Endodermal cell (in vitro differentiated cells): ENCODE measurements around the gene FASTKD3. TPM values are rescaled to one million over a fixed set of nuclear protein-coding genes. Genes with fewer than 3 reads are reported as not detected.

ENCODE experiments used
- DNase-seq: peaks from one replicate; pipeline ENCODE4 v3.0.0-alpha.2; 2017
- H3K27ac ChIP-seq: 2 replicates; pipeline ENCODE4 v1.5.1; 2013; ENCODE audit warnings: mild to moderate bottlenecking, low read depth, low read length, moderate library complexity
- H3K27me3 ChIP-seq: 2 replicates; pipeline ENCODE4 v1.6.1; 2013; ENCODE audit warnings: mild to moderate bottlenecking, low read length, moderate library complexity; ENCODE audit not compliant: insufficient read depth, control insufficient read depth, poor library complexity, severe bottlenecking
- H3K36me3 ChIP-seq: 2 replicates; pipeline ENCODE4 v1.7.0; 2013; ENCODE audit warnings: mild to moderate bottlenecking, low read length, moderate library complexity; ENCODE audit not compliant: control insufficient read depth, insufficient read depth
- H3K4me1 ChIP-seq: one replicate; pipeline ENCODE4 v1.7.0; 2013; ENCODE audit warnings: low read length; ENCODE audit not compliant: control insufficient read depth, insufficient read depth
- H3K4me3 ChIP-seq: 2 replicates; pipeline ENCODE4 v1.5.1; 2013; ENCODE audit warnings: mild to moderate bottlenecking, low read length, moderate library complexity
- H3K9ac ChIP-seq: 2 replicates; pipeline ENCODE4 v1.6.1; 2013; ENCODE audit warnings: mild to moderate bottlenecking, low read length, moderate library complexity; ENCODE audit not compliant: poor library complexity, severe bottlenecking; ENCODE audit errors: extremely low read depth
- H3K9me3 ChIP-seq: 2 replicates; pipeline ENCODE4 v1.6.1; 2013; ENCODE audit warnings: mild to moderate bottlenecking, low read length, moderate library complexity; ENCODE audit not compliant: control insufficient read depth
- H3K27ac Mint-ChIP-seq: 2 replicates; pipeline ENCODE4 v1.8.0; 2020; ENCODE audit warnings: mixed read lengths
- H3K27me3 Mint-ChIP-seq: 2 replicates; pipeline ENCODE4 v1.8.0; 2021; ENCODE audit warnings: mild to moderate bottlenecking, mixed read lengths; ENCODE audit not compliant: insufficient read depth
- H3K36me3 Mint-ChIP-seq: 2 replicates; pipeline ENCODE4 v1.8.0; 2020; ENCODE audit warnings: low read depth, mixed read lengths
- H3K4me1 Mint-ChIP-seq: 2 replicates; pipeline ENCODE4 v1.8.0; 2020; ENCODE audit warnings: mixed read lengths
- H3K4me3 Mint-ChIP-seq: 2 replicates; pipeline ENCODE4 v1.8.0; 2020; ENCODE audit warnings: mild to moderate bottlenecking, moderate library complexity, mixed read lengths
- H3K9me3 Mint-ChIP-seq: 2 replicates; pipeline ENCODE4 v1.8.0; 2020; ENCODE audit warnings: mild to moderate bottlenecking, mixed read lengths
- WGBS, 2 experiments: methylation state at CpG; one replicate each; pipeline versions ENCODE4 v1.1.5 to v1.1.7; 2013; ENCODE audit warnings: missing lambda C conversion rate in 2 of 2, mixed read lengths in 1 of 2; ENCODE audit not compliant: insufficient coverage in 1 of 2, insufficient read length in 1 of 2; 5-methylcytosine and 5-hydroxymethylcytosine counted together
- total RNA-seq, 2 donors: library from RNA; stranded (reverse); fragmentation: NEBNext Ultra II Directional in 1 of 2; extraction: Animal tissue kit (Norgen Biotek cat#: 25700) in 1 of 2; gene quantifications; 2 replicates in 1 of 2; 3 replicates in 1 of 2; pipeline ENCODE4 v1.2.1, GENCODE V29; 2021
- TF ChIP-seq, protein P1 (sequence below): fragments of 200-600 bp; sonication (generic); conservative IDR thresholded peaks from 2 replicates; pipeline ENCODE4 v1.5.0; 2021; ENCODE audit warnings: antibody characterized with exemption, mild to moderate bottlenecking

FASTKD3 gene
- total RNA-seq, 2 donors from 2014 or later = 6.6 to 8.5 TPM

DNA sequence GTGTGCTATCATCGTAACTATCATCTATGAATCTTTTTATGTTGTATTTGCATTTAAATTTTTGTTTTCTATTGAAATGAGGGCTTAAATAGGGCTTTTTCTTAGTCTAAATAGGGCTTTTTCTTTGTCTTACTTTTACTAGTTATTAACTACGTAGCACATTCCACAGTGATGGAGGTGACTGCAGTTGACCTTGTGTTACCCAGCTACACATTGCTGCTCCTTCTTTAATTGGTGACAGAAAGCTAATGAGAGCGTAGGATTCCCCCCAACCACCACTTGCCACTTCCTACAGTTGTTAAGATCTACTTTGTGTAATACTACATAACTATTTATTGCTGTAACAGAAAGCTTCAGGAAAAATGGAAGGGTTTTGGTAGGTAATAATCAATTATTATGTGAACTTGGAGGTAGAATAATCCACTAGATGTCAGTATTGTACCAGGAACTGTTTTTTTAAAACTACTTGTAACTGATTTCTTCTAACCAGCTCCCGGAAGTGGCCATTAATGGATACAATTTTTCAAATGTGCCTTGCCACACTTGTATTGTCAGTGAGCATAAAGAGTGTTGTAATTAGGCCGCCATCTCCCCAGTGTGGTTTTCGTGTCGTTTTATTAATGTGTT is 18.1 kb upstream of the FASTKD3 start:
- Histone ChIP-seq H3K9me3 (no peaks in the 10 kb centered on the region), H3K4me1 (no peaks in the 10 kb centered on the region), H3K27ac (no peak overlapping the region), H3K27me3 (no peaks in the 10 kb centered on the region), H3K36me3 (peaks cover 89% of the 10 kb centered on the region), H3K4me3 (no peak overlapping the region), H3K9ac (no peak overlapping the region)
- DNase-seq = no peak
- H3K27me3 Mint-ChIP-seq = no peaks in the 10 kb centered on the region
- 93 to 100% methylated on average over 2 to 7 of the region's 7 CpGs for WGBS, 2 experiments
- no peaks in the 10 kb centered on the region for H3K4me1 Mint-ChIP-seq
- H3K4me3 Mint-ChIP-seq = no peak overlapping the region
- no peaks in the 10 kb centered on the region for H3K9me3 Mint-ChIP-seq
- TF ChIP-seq, protein P1, sequence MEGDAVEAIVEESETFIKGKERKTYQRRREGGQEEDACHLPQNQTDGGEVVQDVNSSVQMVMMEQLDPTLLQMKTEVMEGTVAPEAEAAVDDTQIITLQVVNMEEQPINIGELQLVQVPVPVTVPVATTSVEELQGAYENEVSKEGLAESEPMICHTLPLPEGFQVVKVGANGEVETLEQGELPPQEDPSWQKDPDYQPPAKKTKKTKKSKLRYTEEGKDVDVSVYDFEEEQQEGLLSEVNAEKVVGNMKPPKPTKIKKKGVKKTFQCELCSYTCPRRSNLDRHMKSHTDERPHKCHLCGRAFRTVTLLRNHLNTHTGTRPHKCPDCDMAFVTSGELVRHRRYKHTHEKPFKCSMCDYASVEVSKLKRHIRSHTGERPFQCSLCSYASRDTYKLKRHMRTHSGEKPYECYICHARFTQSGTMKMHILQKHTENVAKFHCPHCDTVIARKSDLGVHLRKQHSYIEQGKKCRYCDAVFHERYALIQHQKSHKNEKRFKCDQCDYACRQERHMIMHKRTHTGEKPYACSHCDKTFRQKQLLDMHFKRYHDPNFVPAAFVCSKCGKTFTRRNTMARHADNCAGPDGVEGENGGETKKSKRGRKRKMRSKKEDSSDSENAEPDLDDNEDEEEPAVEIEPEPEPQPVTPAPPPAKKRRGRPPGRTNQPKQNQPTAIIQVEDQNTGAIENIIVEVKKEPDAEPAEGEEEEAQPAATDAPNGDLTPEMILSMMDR = peak; percentile 68
- H3K27ac Mint-ChIP-seq = no peak overlapping the region
- H3K36me3 Mint-ChIP-seq = peaks cover 60% of the 10 kb centered on the region

DNA sequence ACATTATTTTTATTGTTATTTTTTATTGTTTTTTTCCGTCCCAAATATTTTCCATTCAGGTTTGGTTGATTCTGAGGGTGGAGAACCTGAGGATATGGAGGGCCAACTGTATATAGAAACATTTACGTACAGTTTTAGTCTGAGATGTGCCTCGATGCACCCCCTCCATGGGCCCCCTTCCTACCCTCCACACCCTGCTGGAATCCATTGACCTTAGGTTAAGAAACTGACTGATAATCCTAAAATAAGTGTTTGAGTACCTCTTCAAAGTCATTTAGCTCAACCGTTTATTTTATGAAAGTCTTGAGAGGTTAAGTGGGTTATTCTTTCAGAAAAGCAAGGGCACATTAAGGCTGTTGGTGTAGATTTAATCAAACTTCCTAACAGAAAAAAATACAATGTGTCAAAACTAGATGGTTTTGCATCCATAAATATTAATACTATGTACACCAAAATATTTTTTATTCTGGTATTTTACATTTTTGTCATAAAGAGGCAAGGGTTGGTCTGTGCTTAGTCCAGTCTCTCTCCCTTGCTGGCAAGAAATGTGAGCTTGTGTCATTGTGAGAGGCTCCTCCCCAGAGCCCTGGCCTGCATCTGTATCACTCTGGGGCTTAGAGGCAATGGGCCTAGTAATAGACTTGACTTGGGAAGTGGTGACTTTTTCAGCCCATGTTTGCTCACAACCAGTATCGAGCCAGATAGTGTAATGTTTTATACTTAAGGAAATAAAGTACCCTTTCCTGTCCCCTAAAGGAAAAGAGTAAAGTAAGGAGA is 15.8 kb upstream of the FASTKD3 start:
- H3K4me1 Mint-ChIP-seq = no peaks in the 10 kb centered on the region
- peaks cover 92% of the 10 kb centered on the region for H3K36me3 ChIP-seq
- H3K27ac ChIP-seq = no peak overlapping the region
- no peak overlapping the region for H3K4me3 Mint-ChIP-seq
- peaks cover 51% of the 10 kb centered on the region for H3K36me3 Mint-ChIP-seq
- no peaks in the 10 kb centered on the region for H3K9me3 ChIP-seq
- H3K4me1 ChIP-seq = no peaks in the 10 kb centered on the region
- no peak overlapping the region for H3K9ac ChIP-seq
- H3K9me3 Mint-ChIP-seq = no peaks in the 10 kb centered on the region
- 85 to 100% methylated on average over 1 to 5 of the region's 5 CpGs for WGBS, 2 experiments
- no peak overlapping the region for H3K27ac Mint-ChIP-seq
- no peaks in the 10 kb centered on the region for H3K27me3 Mint-ChIP-seq
- H3K4me3 ChIP-seq = no peak overlapping the region
- DNase-seq = no peak
- TF ChIP-seq, protein P1 = no peak
- no peaks in the 10 kb centered on the region for H3K27me3 ChIP-seq

DNA sequence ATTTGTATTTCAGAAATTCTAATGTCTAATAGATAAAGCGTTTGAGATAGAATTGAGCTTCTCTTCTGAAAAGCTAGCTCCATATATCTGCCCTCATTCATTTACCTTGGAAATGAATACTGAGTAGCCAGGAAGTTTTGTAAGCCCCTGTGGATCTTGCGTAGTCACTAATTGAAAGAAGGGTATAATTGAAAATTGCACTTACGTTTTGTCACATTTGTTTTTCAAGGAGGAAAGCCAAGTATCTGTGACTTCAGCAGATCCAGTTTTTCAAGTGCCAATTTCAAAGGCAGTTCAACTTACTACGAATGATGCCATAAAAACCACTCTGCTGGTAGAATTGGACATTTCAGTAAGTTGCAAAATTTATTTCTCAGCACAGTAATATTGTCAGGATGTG is 14.1 kb upstream of the FASTKD3 start:
- H3K4me1 ChIP-seq = no peaks in the 10 kb centered on the region
- WGBS, 2 experiments = 94 to 100% methylated on average over 2 to 4 of the region's 4 CpGs
- TF ChIP-seq, protein P1 = no peak
- no peaks in the 10 kb centered on the region for H3K4me1 Mint-ChIP-seq
- no peak overlapping the region for H3K4me3 ChIP-seq
- no peaks in the 10 kb centered on the region for H3K9me3 Mint-ChIP-seq
- peaks cover 52% of the 10 kb centered on the region for H3K36me3 Mint-ChIP-seq
- DNase-seq = no peak
- no peak overlapping the region for H3K9ac ChIP-seq
- H3K9me3 ChIP-seq = no peaks in the 10 kb centered on the region
- H3K36me3 ChIP-seq = peaks cover 92% of the 10 kb centered on the region
- no peak overlapping the region for H3K27ac Mint-ChIP-seq
- no peak overlapping the region for H3K27ac ChIP-seq
- H3K27me3 Mint-ChIP-seq = no peaks in the 10 kb centered on the region
- H3K27me3 ChIP-seq = no peaks in the 10 kb centered on the region
- no peak overlapping the region for H3K4me3 Mint-ChIP-seq
